Neural cell (in vitro differentiated cells): ENCODE measurements around the gene ACSL6.

Source experiments
- RAD21 ChIP-seq: fragments of 450-650 bp; conservative IDR thresholded peaks from 2 replicates; pipeline ENCODE4 v1.6.1; 2014; ENCODE audit warnings: antibody characterized with exemption, mild to moderate bottlenecking, moderate library complexity
- SMC3 ChIP-seq: fragments of 450-650 bp; conservative IDR thresholded peaks from 2 replicates; pipeline ENCODE4 v1.6.1; 2014; ENCODE audit warnings: antibody characterized with exemption, mild to moderate bottlenecking, moderate library complexity; ENCODE audit not compliant: poor library complexity
- TAF1 ChIP-seq: IDR thresholded peaks from 2 replicates; pipeline ENCODE4 v1.6.1; 2012; ENCODE audit warnings: low read depth
- TF ChIP-seq, protein P1 (sequence below): IDR thresholded peaks from 2 replicates; pipeline ENCODE4 v1.6.1; 2012; ENCODE audit warnings: borderline replicate concordance
- TF ChIP-seq, protein P2 (sequence below): fragments of 450-650 bp; IDR thresholded peaks from 2 replicates; pipeline ENCODE4 v1.5.1; 2014; ENCODE audit warnings: antibody characterized with exemption, mild to moderate bottlenecking, moderate library complexity; ENCODE audit not compliant: poor library complexity, severe bottlenecking

DNA sequence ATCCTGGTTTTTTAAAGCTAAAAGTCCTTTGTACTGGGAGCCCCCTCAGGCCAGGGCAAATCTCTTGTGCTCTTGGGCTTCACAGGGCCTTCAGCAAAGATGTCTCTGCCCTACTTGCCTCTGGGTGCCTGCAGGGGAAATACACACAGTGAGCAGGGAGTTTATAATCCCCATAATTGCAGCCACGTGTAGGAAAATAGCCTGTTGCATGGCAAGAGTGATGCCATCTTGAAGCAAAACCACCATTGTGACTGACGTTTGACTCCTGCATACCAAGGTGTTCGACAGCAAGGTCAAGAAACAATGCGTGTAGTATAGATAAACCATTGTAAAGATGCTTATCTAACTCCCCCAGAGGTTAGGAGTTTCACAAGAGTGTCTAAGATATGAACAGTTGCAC, 37.6 kb upstream of the ACSL6 start:
- TF ChIP-seq, protein P1, sequence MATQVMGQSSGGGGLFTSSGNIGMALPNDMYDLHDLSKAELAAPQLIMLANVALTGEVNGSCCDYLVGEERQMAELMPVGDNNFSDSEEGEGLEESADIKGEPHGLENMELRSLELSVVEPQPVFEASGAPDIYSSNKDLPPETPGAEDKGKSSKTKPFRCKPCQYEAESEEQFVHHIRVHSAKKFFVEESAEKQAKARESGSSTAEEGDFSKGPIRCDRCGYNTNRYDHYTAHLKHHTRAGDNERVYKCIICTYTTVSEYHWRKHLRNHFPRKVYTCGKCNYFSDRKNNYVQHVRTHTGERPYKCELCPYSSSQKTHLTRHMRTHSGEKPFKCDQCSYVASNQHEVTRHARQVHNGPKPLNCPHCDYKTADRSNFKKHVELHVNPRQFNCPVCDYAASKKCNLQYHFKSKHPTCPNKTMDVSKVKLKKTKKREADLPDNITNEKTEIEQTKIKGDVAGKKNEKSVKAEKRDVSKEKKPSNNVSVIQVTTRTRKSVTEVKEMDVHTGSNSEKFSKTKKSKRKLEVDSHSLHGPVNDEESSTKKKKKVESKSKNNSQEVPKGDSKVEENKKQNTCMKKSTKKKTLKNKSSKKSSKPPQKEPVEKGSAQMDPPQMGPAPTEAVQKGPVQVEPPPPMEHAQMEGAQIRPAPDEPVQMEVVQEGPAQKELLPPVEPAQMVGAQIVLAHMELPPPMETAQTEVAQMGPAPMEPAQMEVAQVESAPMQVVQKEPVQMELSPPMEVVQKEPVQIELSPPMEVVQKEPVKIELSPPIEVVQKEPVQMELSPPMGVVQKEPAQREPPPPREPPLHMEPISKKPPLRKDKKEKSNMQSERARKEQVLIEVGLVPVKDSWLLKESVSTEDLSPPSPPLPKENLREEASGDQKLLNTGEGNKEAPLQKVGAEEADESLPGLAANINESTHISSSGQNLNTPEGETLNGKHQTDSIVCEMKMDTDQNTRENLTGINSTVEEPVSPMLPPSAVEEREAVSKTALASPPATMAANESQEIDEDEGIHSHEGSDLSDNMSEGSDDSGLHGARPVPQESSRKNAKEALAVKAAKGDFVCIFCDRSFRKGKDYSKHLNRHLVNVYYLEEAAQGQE: no peak
- TF ChIP-seq, protein P2, sequence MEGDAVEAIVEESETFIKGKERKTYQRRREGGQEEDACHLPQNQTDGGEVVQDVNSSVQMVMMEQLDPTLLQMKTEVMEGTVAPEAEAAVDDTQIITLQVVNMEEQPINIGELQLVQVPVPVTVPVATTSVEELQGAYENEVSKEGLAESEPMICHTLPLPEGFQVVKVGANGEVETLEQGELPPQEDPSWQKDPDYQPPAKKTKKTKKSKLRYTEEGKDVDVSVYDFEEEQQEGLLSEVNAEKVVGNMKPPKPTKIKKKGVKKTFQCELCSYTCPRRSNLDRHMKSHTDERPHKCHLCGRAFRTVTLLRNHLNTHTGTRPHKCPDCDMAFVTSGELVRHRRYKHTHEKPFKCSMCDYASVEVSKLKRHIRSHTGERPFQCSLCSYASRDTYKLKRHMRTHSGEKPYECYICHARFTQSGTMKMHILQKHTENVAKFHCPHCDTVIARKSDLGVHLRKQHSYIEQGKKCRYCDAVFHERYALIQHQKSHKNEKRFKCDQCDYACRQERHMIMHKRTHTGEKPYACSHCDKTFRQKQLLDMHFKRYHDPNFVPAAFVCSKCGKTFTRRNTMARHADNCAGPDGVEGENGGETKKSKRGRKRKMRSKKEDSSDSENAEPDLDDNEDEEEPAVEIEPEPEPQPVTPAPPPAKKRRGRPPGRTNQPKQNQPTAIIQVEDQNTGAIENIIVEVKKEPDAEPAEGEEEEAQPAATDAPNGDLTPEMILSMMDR: no peak
- TF ChIP-seq SMC3 (no peak), RAD21 (no peak), TAF1 (no peak)
